Keratinocyte (primary cell): ENCODE measurements around the gene STARD3. TPM values are rescaled to one million over a fixed set of nuclear protein-coding genes. Genes with fewer than 3 reads are reported as not detected.

Experiments used
- DNase-seq: peaks from one replicate; pipeline ENCODE4 v3.0.0-alpha.2; 2011; ENCODE audit warnings: low read depth, missing footprints, low spot score
- FAIRE-seq: peaks from 2 replicates; lab custom pipeline; 2011; peaks lifted over from hg19 to GRCh38; lab: Jason Lieb, UNC
- H2AFZ ChIP-seq: 2 replicates; pipeline ENCODE4 v1.6.0; 2012; ENCODE audit warnings: low read length, control low read depth, inconsistent platforms; ENCODE audit not compliant: control insufficient read depth
- H3K27ac ChIP-seq: 2 replicates; pipeline ENCODE4 v1.5.1; 2011; ENCODE audit warnings: low read length; ENCODE audit not compliant: control insufficient read depth, insufficient read depth
- H3K27me3 ChIP-seq: 3 replicates; pipeline ENCODE4 v1.6.0; 2011; ENCODE audit warnings: low read length; ENCODE audit not compliant: control insufficient read depth, insufficient read depth; ENCODE audit errors: extremely low read depth
- H3K36me3 ChIP-seq, 2 experiments: 2 replicates in 1 of 2; 3 replicates in 1 of 2; pipeline ENCODE4 v1.5.1; 2011; ENCODE audit warnings: low read length in 2 of 2, mild to moderate bottlenecking in 1 of 2; ENCODE audit not compliant: control insufficient read depth in 2 of 2, insufficient read depth in 2 of 2; ENCODE audit errors: extremely low read depth in 1 of 2
- H3K4me1 ChIP-seq: 3 replicates; pipeline ENCODE4 v1.5.1; 2011; ENCODE audit warnings: low read length; ENCODE audit not compliant: control insufficient read depth, insufficient read depth; ENCODE audit errors: extremely low read depth
- H3K4me2 ChIP-seq: 3 replicates; pipeline ENCODE4 v1.6.0; 2011; ENCODE audit warnings: low read depth, low read length; ENCODE audit not compliant: control insufficient read depth, insufficient read depth; ENCODE audit errors: extremely low read depth
- H3K4me3 ChIP-seq, 3 experiments: fragments of 200-600 bp in 1 of 3; sonication (generic) in 1 of 3; 2 replicates in 2 of 3; 3 replicates in 1 of 3; pipeline ENCODE4 v1.5.1; 2011 to 2016; ENCODE audit warnings: low read length in 3 of 3, mild to moderate bottlenecking in 3 of 3, control low read depth in 2 of 3, inconsistent platforms in 1 of 3, low read depth in 1 of 3, mixed read lengths in 1 of 3, mixed run types in 1 of 3, moderate library complexity in 1 of 3; ENCODE audit not compliant: control insufficient read depth in 2 of 3, insufficient read depth in 2 of 3; ENCODE audit errors: extremely low read depth in 1 of 3
- H3K79me2 ChIP-seq: 2 replicates; pipeline ENCODE4 v1.6.0; 2012; ENCODE audit warnings: low read length; ENCODE audit not compliant: control insufficient read depth, insufficient read depth
- H3K9ac ChIP-seq: 3 replicates; pipeline ENCODE4 v1.6.0; 2011; ENCODE audit warnings: low read length; ENCODE audit not compliant: control insufficient read depth, insufficient read depth; ENCODE audit errors: extremely low read depth
- H3K9me1 ChIP-seq: 3 replicates; pipeline ENCODE4 v1.6.0; 2011; ENCODE audit warnings: low read length; ENCODE audit not compliant: control insufficient read depth, insufficient read depth; ENCODE audit errors: extremely low read depth
- H3K9me3 ChIP-seq: 2 replicates; pipeline ENCODE4 v1.5.1; 2012; ENCODE audit warnings: low read depth, low read length; ENCODE audit not compliant: control insufficient read depth
- H4K20me1 ChIP-seq: 3 replicates; pipeline ENCODE4 v1.6.0; 2011; ENCODE audit warnings: low read length; ENCODE audit not compliant: control insufficient read depth, insufficient read depth; ENCODE audit errors: extremely low read depth
- CTCF ChIP-seq, 3 experiments: IDR thresholded peaks in 1 of 3; conservative IDR thresholded peaks in 1 of 3; optimal IDR thresholded peaks in 1 of 3; 2 replicates in 2 of 3; 3 replicates in 1 of 3; pipeline versions ENCODE3 to v1.5.1; 2011; ENCODE audit warnings: low read length in 3 of 3, mild to moderate bottlenecking in 3 of 3, moderate library complexity in 2 of 3, control low read depth in 1 of 3, inconsistent platforms in 1 of 3; ENCODE audit not compliant: insufficient read depth in 2 of 3; ENCODE audit errors: extremely low read depth in 1 of 3
- EZH2 ChIP-seq: IDR thresholded peaks from one replicate; pipeline ENCODE4 v1.6.1; 2012; ENCODE audit warnings: inconsistent platforms, mild to moderate bottlenecking, low read length, moderate library complexity
- dilution Hi-C: fragments of 300-500 bp; cut with MboI; formaldehyde crosslinking; loops from one replicate; pipeline ENCODE4 v1.7.0; 2020; ENCODE audit warnings: low sequenced_read_pairs; ENCODE audit not compliant: extremely low pct_ligation_motif_present
- polyA plus RNA-seq, 5 experiments: library from polyadenylated mRNA; depleted of rRNA in 3 of 5; stranded (reverse) in 3 of 5; stranded (forward) in 1 of 5; unstranded in 1 of 5; fragments of >200 nt; gene quantifications; 1 replicate in 1 of 5; 2 replicates in 3 of 5; 3 replicates in 1 of 5; pipeline versions ENCODE4 v1.2.1 to v1.2.3, GENCODE V29; 2011 to 2012; ENCODE audit warnings: missing spikeins in 2 of 5, low read depth in 1 of 5, low replicate concordance in 1 of 5

Gene STARD3
- polyA plus RNA-seq, 1 donor (not counting 4 experiments of a cell fraction or from before 2014, with no cell fraction given) = 29.0 TPM

GRCh38 chr17:39679521-39680192, 42.7 kb downstream of the STARD3 start:
- Histone ChIP-seq H3K9me1 (no peaks in the 10 kb centered on the region), H3K4me1 (no peaks in the 10 kb centered on the region), H3K9ac (no peak overlapping the region), H3K27ac (no peak overlapping the region), H2AFZ (no peak overlapping the region), H3K4me2 (no peak overlapping the region), H3K9me3 (no peaks in the 10 kb centered on the region), H3K27me3 (no peaks in the 10 kb centered on the region), H3K36me3 (no peaks in the 10 kb centered on the region), H3K4me3 (no peak overlapping the region), H3K79me2 (no peaks in the 10 kb centered on the region), H4K20me1 (no peaks in the 10 kb centered on the region)
- DNase-seq (no peak), FAIRE-seq (no peak)
- TF ChIP-seq CTCF (optimal IDR thresholded peaks at IDR 0.05 in 1 of 3, IDR thresholded peaks at IDR 0.05 in 1 of 3, conservative IDR thresholded peaks at IDR 0.05 in 1 of 3; ENCODE audit: extremely low read depth in 1 of 3, insufficient read depth in 2 of 3, low read length in 3 of 3) = no peak
- no peak for TF ChIP-seq EZH2
- dilution Hi-C loops = no loop called here

GRCh38 chr17:39683295-39683939, 46.5 kb downstream of the STARD3 start:
- FAIRE-seq (no peak), DNase-seq (no peak)
- Histone ChIP-seq H3K9ac (no peak overlapping the region), H3K4me2 (no peak overlapping the region), H3K9me3 (no peaks in the 10 kb centered on the region), H3K27me3 (no peaks in the 10 kb centered on the region), H3K27ac (no peak overlapping the region), H3K9me1 (no peaks in the 10 kb centered on the region), H3K79me2 (no peaks in the 10 kb centered on the region), H2AFZ (no peak overlapping the region), H4K20me1 (no peaks in the 10 kb centered on the region), H3K4me3 (no peak overlapping the region), H3K36me3 (no peaks in the 10 kb centered on the region), H3K4me1 (peaks cover 4% of the 10 kb centered on the region)
- no peak for TF ChIP-seq EZH2
- no peak for TF ChIP-seq CTCF (optimal IDR thresholded peaks at IDR 0.05 in 1 of 3, IDR thresholded peaks at IDR 0.05 in 1 of 3, conservative IDR thresholded peaks at IDR 0.05 in 1 of 3; ENCODE audit: extremely low read depth in 1 of 3, insufficient read depth in 2 of 3, low read length in 3 of 3)
- dilution Hi-C loops = no loop called here
